Tibial nerve (tissue), 4 donors: ENCODE data around the gene FMN2.

Experiments used
- CTCF ChIP-seq, 5 experiments: fragments of 200-600 bp in 3 of 5; fragments of 450-650 bp in 2 of 5; sonication (generic) in 3 of 5; IDR thresholded peaks; one replicate each; pipeline ENCODE4 v1.5.1; 2016 to 2019; ENCODE audit warnings: antibody characterized with exemption in 5 of 5, mild to moderate bottlenecking in 3 of 5, moderate library complexity in 2 of 5
- EP300 ChIP-seq, 2 donors: sonication (generic); formaldehyde crosslinking; IDR thresholded peaks; one replicate each; pipeline ENCODE4 v1.6.1; 2017; ENCODE audit warnings: antibody characterized with exemption in 2 of 2, mild to moderate bottlenecking in 1 of 2

GRCh38 chr1:240138867-240139266 lies 47.2 kb downstream of the FMN2 start:
- TF ChIP-seq CTCF (IDR thresholded peaks at IDR 0.05) (no peak), EP300 (IDR thresholded peaks at IDR 0.05) (no peak)
